HG03469 (cell line): ENCODE measurements around the gene HTRA1.

ENCODE experiments used
- ATAC-seq: cut with Tn5 transposase; IDR thresholded peaks from one replicate; pipeline ENCODE4 v1.9.1; 2021; ENCODE audit warnings: mild to moderate bottlenecking, moderate library complexity, moderate number of reproducible peaks; ENCODE audit not compliant: unreplicated experiment

Gene HTRA1

GRCh38 chr10:122493761-122494160 lies 32.4 kb downstream of the HTRA1 start:
- no peak for ATAC-seq

GRCh38 chr10:122494173-122494820 lies 32.9 kb downstream of the HTRA1 start:
- no peak for ATAC-seq

GRCh38 chr10:122494833-122495232 lies 33.5 kb downstream of the HTRA1 start:
- ATAC-seq: no peak

GRCh38 chr10:122495406-122496340 lies 34.3 kb downstream of the HTRA1 start:
- ATAC-seq: no peak

- no peak for ATAC-seq
These were observed 35.9 kb downstream of the HTRA1 start for GRCh38 chr10:122497241-122497640.

- ATAC-seq: no peak
These were observed 37.2 kb downstream of the HTRA1 start for GRCh38 chr10:122498521-122498920.

GRCh38 chr10:122499012-122499411 lies 37.7 kb downstream of the HTRA1 start:
- ATAC-seq: no peak

GRCh38 chr10:122499491-122499941 lies 38.2 kb downstream of the HTRA1 start:
- ATAC-seq: no peak

- no peak for ATAC-seq
These were observed 38.8 kb downstream of the HTRA1 start for GRCh38 chr10:122500194-122500593.

- no peak for ATAC-seq
These were observed 39.4 kb downstream of the HTRA1 start for GRCh38 chr10:122500726-122501125.

- ATAC-seq: no peak
These were observed 41.7 kb downstream of the HTRA1 start for GRCh38 chr10:122503012-122503411.

GRCh38 chr10:122503886-122504609 lies 42.7 kb downstream of the HTRA1 start:
- ATAC-seq: no peak

GRCh38 chr10:122504610-122504950 lies 43.2 kb downstream of the HTRA1 start:
- no peak for ATAC-seq

- no peak for ATAC-seq
These were observed 43.7 kb downstream of the HTRA1 start for GRCh38 chr10:122505011-122505410.

- ATAC-seq: no peak
These were observed 44.7 kb downstream of the HTRA1 start for GRCh38 chr10:122505885-122506645.

GRCh38 chr10:122507616-122508015 lies 46.3 kb downstream of the HTRA1 start:
- no peak for ATAC-seq

- ATAC-seq: no peak
These were observed 46.7 kb downstream of the HTRA1 start for GRCh38 chr10:122508021-122508420.

GRCh38 chr10:122509323-122509722 lies 48.0 kb downstream of the HTRA1 start:
- no peak for ATAC-seq

- no peak for ATAC-seq
These were observed 49.0 kb downstream of the HTRA1 start for GRCh38 chr10:122510326-122510725.

GRCh38 chr10:122510736-122511135 lies 49.4 kb downstream of the HTRA1 start:
- ATAC-seq: no peak

GRCh38 chr10:122513053-122513452 lies 51.7 kb downstream of the HTRA1 start:
- ATAC-seq: no peak
